ENCODE measurements around the gene SLCO3A1.

The SLCO3A1 gene

GRCh38 chr15:91895051-91895450 is 41.5 kb downstream of the SLCO3A1 start:
- TF ChIP-seq, protein P1, sequence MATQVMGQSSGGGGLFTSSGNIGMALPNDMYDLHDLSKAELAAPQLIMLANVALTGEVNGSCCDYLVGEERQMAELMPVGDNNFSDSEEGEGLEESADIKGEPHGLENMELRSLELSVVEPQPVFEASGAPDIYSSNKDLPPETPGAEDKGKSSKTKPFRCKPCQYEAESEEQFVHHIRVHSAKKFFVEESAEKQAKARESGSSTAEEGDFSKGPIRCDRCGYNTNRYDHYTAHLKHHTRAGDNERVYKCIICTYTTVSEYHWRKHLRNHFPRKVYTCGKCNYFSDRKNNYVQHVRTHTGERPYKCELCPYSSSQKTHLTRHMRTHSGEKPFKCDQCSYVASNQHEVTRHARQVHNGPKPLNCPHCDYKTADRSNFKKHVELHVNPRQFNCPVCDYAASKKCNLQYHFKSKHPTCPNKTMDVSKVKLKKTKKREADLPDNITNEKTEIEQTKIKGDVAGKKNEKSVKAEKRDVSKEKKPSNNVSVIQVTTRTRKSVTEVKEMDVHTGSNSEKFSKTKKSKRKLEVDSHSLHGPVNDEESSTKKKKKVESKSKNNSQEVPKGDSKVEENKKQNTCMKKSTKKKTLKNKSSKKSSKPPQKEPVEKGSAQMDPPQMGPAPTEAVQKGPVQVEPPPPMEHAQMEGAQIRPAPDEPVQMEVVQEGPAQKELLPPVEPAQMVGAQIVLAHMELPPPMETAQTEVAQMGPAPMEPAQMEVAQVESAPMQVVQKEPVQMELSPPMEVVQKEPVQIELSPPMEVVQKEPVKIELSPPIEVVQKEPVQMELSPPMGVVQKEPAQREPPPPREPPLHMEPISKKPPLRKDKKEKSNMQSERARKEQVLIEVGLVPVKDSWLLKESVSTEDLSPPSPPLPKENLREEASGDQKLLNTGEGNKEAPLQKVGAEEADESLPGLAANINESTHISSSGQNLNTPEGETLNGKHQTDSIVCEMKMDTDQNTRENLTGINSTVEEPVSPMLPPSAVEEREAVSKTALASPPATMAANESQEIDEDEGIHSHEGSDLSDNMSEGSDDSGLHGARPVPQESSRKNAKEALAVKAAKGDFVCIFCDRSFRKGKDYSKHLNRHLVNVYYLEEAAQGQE (IDR thresholded peaks at IDR 0.05; ENCODE audit: insufficient replicate concordance, low read depth), result no peak
- no peak overlapping the region for H3K4me3 ChIP-seq (replicated peaks; ENCODE audit: insufficient read depth, low read length)
- no peak overlapping the region for H3K27ac ChIP-seq (replicated peaks)
- no peak for DNase-seq (ENCODE audit: low read depth in 1 of 2, low spot score in 1 of 2)
- H3K27me3 ChIP-seq (ENCODE audit: insufficient read depth, poor library complexity, severe bottlenecking), result no peaks in the 10 kb centered on the region

- Histone ChIP-seq H3K27me3 (ENCODE audit: insufficient read depth, poor library complexity, severe bottlenecking) (no peaks in the 10 kb centered on the region), H3K27ac (replicated peaks) (no peak overlapping the region), H3K4me3 (replicated peaks; ENCODE audit: insufficient read depth, low read length) (no peak overlapping the region)
- no peak for DNase-seq (ENCODE audit: low read depth in 1 of 2, low spot score in 1 of 2)
- TF ChIP-seq POLR2AphosphoS5 (IDR thresholded peaks at IDR 0.05; ENCODE audit: low read depth) (no peak), GABPA (IDR thresholded peaks at IDR 0.05; ENCODE audit: low read depth) (no peak), CTCF (IDR thresholded peaks at IDR 0.05; ENCODE audit: insufficient read depth, low read length) (no peak), SPI1 (IDR thresholded peaks at IDR 0.05; ENCODE audit: borderline replicate concordance, low read depth) (no peak)
- TF ChIP-seq, protein P1 (IDR thresholded peaks at IDR 0.05; ENCODE audit: insufficient replicate concordance, low read depth), result no peak
Measured at GRCh38 chr15:91896341-91897055, 43.0 kb downstream of the SLCO3A1 start.

DNA sequence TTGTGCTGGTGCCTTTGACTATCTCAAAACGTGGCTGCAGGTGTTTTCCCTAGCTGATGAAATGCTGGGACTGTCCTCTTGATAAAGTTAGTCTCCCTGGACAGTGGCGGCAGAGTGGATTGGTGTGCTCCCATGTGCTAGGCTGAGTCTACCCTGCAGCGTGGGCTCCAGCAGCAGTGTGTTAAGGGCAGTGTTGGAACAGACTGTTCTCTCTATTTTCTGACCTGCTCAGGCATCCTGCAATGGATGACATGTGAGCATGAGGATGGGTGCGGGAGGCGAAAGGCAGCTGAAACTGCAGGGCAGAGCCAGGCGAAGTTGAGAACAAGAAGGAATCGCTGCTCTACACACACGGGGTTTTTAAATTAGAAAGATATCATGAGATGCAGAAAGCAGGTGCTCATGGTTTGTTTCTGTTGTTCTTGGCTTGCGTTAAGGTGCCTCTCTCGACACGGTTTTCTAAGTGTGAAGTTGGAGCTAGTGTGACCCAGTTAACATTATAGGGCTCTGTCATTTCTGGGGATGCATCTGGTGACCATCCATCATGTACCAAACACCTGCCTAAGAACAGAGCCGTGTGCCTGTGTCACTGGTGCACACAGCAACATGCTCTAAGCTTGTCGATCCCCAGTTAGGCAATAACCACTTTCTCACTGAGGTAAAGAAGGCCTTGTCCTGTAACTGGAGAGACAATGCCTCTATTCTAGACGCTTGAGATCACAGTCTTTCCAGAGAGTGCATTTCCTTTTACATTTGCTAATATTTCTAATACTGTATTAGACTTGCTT is 44.3 kb downstream of the SLCO3A1 start:
- Histone ChIP-seq H3K4me3 (replicated peaks; ENCODE audit: insufficient read depth, low read length) (no peak overlapping the region), H3K27me3 (ENCODE audit: insufficient read depth, poor library complexity, severe bottlenecking) (no peaks in the 10 kb centered on the region), H3K27ac (replicated peaks) (no peak overlapping the region)
- TF ChIP-seq GABPA (IDR thresholded peaks at IDR 0.05; ENCODE audit: low read depth) (no peak), SPI1 (IDR thresholded peaks at IDR 0.05; ENCODE audit: borderline replicate concordance, low read depth) (no peak), CTCF (IDR thresholded peaks at IDR 0.05; ENCODE audit: insufficient read depth, low read length) (no peak), POLR2AphosphoS5 (IDR thresholded peaks at IDR 0.05; ENCODE audit: low read depth) (no peak)
- TF ChIP-seq, protein P1 (IDR thresholded peaks at IDR 0.05; ENCODE audit: insufficient replicate concordance, low read depth), result no peak
- no peak for DNase-seq (ENCODE audit: low read depth in 1 of 2, low spot score in 1 of 2)

All from HL-60 (cell line).